ENCODE measurements around the gene FAAP20. TPM values are rescaled to one million over a fixed set of nuclear protein-coding genes. Genes with fewer than 3 reads are reported as not detected.

FAAP20 gene
- total RNA-seq, 4 donors from 2014 or later: 42.2 to 82.2 (median 50.2) TPM

DNA sequence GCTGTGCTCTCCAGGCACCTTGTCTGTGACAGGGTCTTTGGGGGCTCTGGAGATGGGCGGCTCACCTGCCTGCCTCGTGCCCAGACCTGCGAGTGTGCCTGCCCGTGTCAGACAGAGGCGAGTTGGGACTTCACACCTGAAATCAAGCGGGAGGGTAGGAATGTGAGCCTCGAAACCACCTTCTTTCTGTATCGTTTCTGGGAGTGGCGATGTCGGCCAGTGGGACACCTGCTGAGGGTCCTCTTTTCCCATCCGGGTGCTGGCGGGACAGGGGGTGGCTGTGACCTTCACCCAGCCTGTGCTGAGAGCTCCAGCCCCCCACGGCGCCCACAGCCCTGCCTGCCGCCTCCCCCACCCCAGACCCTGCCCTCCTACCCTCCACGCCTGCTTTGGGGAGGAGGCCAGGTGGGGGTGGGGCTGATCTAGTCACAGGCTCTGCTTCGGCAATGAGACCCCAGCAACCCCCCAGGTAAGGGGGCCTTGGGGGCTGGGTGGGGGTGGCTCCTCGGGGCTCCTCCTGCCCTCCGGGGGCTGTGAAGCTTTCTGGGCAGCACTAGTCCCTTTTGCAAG, 15.6 kb upstream of the FAAP20 start:
- 83 to 89% methylated on average over 15 to 17 of the region's 19 CpGs for WGBS, 2 donors
- Histone ChIP-seq H3K27ac (peak overlapping the region in 2 of 3 donors; percentile 37 to 69), H3K4me3 (replicated peaks in 1 of 3) (no peak overlapping the region), H3K36me3 (no peaks in the 10 kb centered on the region), H3K4me1 (peaks cover 50 to 81% of the 10 kb centered on the region in 2 donors), H3K27me3 (no peaks in the 10 kb centered on the region), H3K9me3 (no peaks in the 10 kb centered on the region)
- intact Hi-C loops (cut with DNase I): loop anchor here (5.0 kb wide), 1 partner anchor 107 kb away; no protein-coding TSS in a partner anchor
- no peak for TF ChIP-seq CTCF (IDR thresholded peaks at IDR 0.05)
- TF ChIP-seq POLR2A (IDR thresholded peaks at IDR 0.05): no peak
- no peak for DNase-seq

GRCh38 chr1:2209400-2210083, 15.0 kb upstream of the FAAP20 start:
- TF ChIP-seq POLR2A (IDR thresholded peaks at IDR 0.05) (no peak), CTCF (IDR thresholded peaks at IDR 0.05) (no peak)
- no peak for DNase-seq
- no peaks in the 10 kb centered on the region for H3K9me3 ChIP-seq
- H3K27me3 ChIP-seq: no peaks in the 10 kb centered on the region
- H3K27ac ChIP-seq: peak overlapping the region in 2 of 3 donors; percentile 37 to 69
- peaks cover 44 to 75% of the 10 kb centered on the region in 2 donors for H3K4me1 ChIP-seq
- 66 to 67% methylated on average over 10 to 11 of the region's 18 CpGs for WGBS, 2 donors
- no peaks in the 10 kb centered on the region for H3K36me3 ChIP-seq
- intact Hi-C loops (cut with DNase I): loop anchor here (5.0 to 10.0 kb wide), 2 partner anchors 108 to 335 kb away; no protein-coding TSS in a partner anchor
- no peak overlapping the region for H3K4me3 ChIP-seq (replicated peaks in 1 of 3)

DNA sequence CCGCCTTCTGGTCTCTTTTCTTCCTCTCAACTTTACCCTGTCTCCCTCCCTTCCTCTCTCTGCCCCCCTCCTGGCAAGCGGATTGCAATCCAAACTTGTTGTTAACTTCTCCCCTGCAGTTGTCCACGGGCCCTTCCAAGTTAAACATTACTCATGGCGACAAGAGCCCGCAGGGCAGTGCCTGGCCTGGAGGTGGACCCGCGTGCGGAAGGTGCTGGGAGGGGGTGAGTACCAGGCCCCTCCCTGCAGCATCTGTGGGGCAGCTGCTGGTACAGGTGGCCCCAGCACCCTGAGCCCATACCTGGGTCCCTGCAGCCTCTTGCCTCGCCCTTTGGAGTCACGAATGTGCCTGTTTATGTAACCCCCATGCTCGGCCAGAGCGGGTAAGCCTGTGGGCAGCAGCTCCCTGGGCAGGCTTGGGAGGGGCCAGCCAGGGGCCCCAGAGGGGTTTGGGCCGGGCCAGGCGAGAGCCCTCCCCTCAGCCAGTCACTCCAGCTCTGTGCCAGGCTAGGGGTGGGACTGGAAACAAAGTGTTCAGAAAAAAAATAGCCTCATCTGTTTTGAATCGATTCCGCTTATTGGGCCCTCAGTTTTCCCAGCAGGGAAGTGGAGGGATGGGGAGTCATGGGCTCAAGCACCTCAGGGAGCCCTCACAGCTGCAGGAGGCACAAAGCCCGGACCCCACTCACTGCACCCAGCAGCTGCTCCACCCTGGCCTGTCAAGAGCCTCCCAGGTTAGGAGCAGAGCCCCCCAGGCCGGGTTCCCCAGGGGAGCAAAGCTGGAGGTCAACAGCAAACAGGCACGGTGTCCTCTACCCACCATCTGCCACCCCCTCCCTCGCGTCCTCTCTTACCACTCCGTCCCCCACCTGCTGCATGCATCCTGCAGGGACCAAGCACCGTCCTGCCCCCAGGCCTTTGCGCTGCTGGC, 14.0 kb upstream of the FAAP20 start:
- H3K4me3 ChIP-seq (replicated peaks in 1 of 3): no peak overlapping the region
- TF ChIP-seq POLR2A (IDR thresholded peaks at IDR 0.05) (peak in 1 of 2 donors; percentile 20), CTCF (IDR thresholded peaks at IDR 0.05) (peak in 2 of 6 experiments; percentile 10 to 12)
- H3K27ac ChIP-seq: peak overlapping the region; percentile 56 to 75 (median 69)
- intact Hi-C loops (cut with DNase I): loop anchor here (10.0 kb wide), 1 partner anchor 336 kb away; no protein-coding TSS in a partner anchor
- no peaks in the 10 kb centered on the region for H3K36me3 ChIP-seq
- peaks cover 41 to 75% of the 10 kb centered on the region in 2 donors for H3K4me1 ChIP-seq
- H3K27me3 ChIP-seq: no peaks in the 10 kb centered on the region
- DNase-seq: peak; percentile 63 to 67
- no peaks in the 10 kb centered on the region for H3K9me3 ChIP-seq
- WGBS, 2 donors: 42 to 47% methylated on average over 22 to 24 of the region's 24 CpGs

- Histone ChIP-seq H3K36me3 (no peaks in the 10 kb centered on the region), H3K27ac (peak overlapping the region; percentile 53 to 75 (median 74)), H3K4me3 (replicated peaks in 1 of 3) (no peak overlapping the region), H3K27me3 (no peaks in the 10 kb centered on the region), H3K4me1 (peaks cover 25 to 59% of the 10 kb centered on the region in 2 donors), H3K9me3 (no peaks in the 10 kb centered on the region)
- intact Hi-C loops (cut with DNase I): loop anchor here (10.0 kb wide), 1 partner anchor 338 kb away; no protein-coding TSS in a partner anchor
- no peak for DNase-seq
- 87 to 91% methylated on average over 16 of the region's 16 CpGs for WGBS, 2 donors
- no peak for TF ChIP-seq CTCF (IDR thresholded peaks at IDR 0.05)
- TF ChIP-seq POLR2A (IDR thresholded peaks at IDR 0.05): no peak
These were observed 12.4 kb upstream of the FAAP20 start for GRCh38 chr1:2206813-2207487.
